GM23248 (cell line): ENCODE results near the gene FTO. TPM values are rescaled to one million over a fixed set of nuclear protein-coding genes. Genes with fewer than 3 reads are reported as not detected.

Source experiments
- DNase-seq: peaks from one replicate; pipeline ENCODE4 v3.0.0-alpha.2; 2015
- H2AFZ ChIP-seq: fragments of 200-600 bp; sonication (generic); 2 replicates; pipeline ENCODE4 v1.6.1; 2016; ENCODE audit warnings: antibody characterized with exemption
- H3F3A ChIP-seq: fragments of 200-600 bp; sonication (generic); 2 replicates; pipeline ENCODE4 v1.6.1; 2016; ENCODE audit warnings: mild to moderate bottlenecking, antibody characterized with exemption, mixed run types; ENCODE audit not compliant: insufficient read depth
- H3K27ac ChIP-seq: fragments of 200-600 bp; sonication (generic); 2 replicates; pipeline ENCODE4 v1.5.1; 2016; ENCODE audit warnings: mild to moderate bottlenecking
- H3K27me3 ChIP-seq: fragments of 200-600 bp; sonication (generic); replicated peaks from 2 replicates; pipeline ENCODE4 v1.6.1; 2016; ENCODE audit warnings: mild to moderate bottlenecking; ENCODE audit not compliant: insufficient read depth
- H3K36me3 ChIP-seq: fragments of 200-600 bp; sonication (generic); 2 replicates; pipeline ENCODE4 v1.6.1; 2016; ENCODE audit warnings: low read depth, mild to moderate bottlenecking
- H3K4me1 ChIP-seq: fragments of 200-600 bp; sonication (generic); 2 replicates; pipeline ENCODE4 v1.6.1; 2016; ENCODE audit warnings: mild to moderate bottlenecking; ENCODE audit not compliant: insufficient read depth
- H3K4me2 ChIP-seq: fragments of 200-600 bp; sonication (generic); one replicate; pipeline ENCODE4 v1.6.1; 2016; ENCODE audit warnings: mild to moderate bottlenecking; ENCODE audit not compliant: unreplicated experiment
- H3K4me3 ChIP-seq: fragments of 200-600 bp; sonication (generic); 2 replicates; pipeline ENCODE4 v1.5.1; 2016; ENCODE audit warnings: mild to moderate bottlenecking
- H3K79me2 ChIP-seq: fragments of 200-600 bp; sonication (generic); 2 replicates; pipeline ENCODE4 v1.6.1; 2016; ENCODE audit warnings: mild to moderate bottlenecking; ENCODE audit not compliant: insufficient read depth
- H3K9ac ChIP-seq: fragments of 200-600 bp; sonication (generic); 2 replicates; pipeline ENCODE4 v1.6.1; 2016; ENCODE audit warnings: mild to moderate bottlenecking
- H3K9me2 ChIP-seq: fragments of 200-600 bp; sonication (generic); 2 replicates; pipeline ENCODE4 v1.6.1; 2016; ENCODE audit warnings: mixed run types, mild to moderate bottlenecking, moderate library complexity; ENCODE audit not compliant: insufficient read depth
- H3K9me3 ChIP-seq: fragments of 200-600 bp; sonication (generic); one replicate; pipeline ENCODE4 v1.6.1; 2017; ENCODE audit warnings: low read depth
- H4K20me1 ChIP-seq: fragments of 200-600 bp; sonication (generic); 2 replicates; pipeline ENCODE4 v1.6.0; 2016; ENCODE audit not compliant: insufficient read depth
- EZH2 ChIP-seq: fragments of 200-600 bp; sonication (generic); IDR thresholded peaks from 2 replicates; pipeline ENCODE4 v1.6.1; 2018; ENCODE audit warnings: antibody characterized with exemption, mild to moderate bottlenecking; ENCODE audit not compliant: insufficient read depth, poor library complexity, severe bottlenecking
- EZH2phosphoT487 ChIP-seq: fragments of 200-600 bp; sonication (generic); IDR thresholded peaks from 2 replicates; pipeline ENCODE4 v1.6.1; 2018; ENCODE audit warnings: antibody characterized with exemption, moderate library complexity, mild to moderate bottlenecking, low read depth; ENCODE audit not compliant: insufficient read depth
- WGBS, 2 experiments: methylation state at CpG; one replicate each; pipeline ENCODE4 v1.1.6; 2015 to 2017; ENCODE audit warnings: low lambda C conversion rate in 2 of 2, low coverage in 1 of 2; ENCODE audit errors: missing lambda C conversion rate in 2 of 2; 5-methylcytosine and 5-hydroxymethylcytosine counted together
- in situ Hi-C: fragments of 300-500 bp; cut with MboI; formaldehyde crosslinking; loops from 2 replicates; pipeline ENCODE4 v1.15.0; 2020
- polyA plus RNA-seq: library from polyadenylated mRNA; unstranded; fragments of >200 nt; fragmentation: Nextera tagmentation; extraction: Ambion mirVana; gene quantifications from 2 replicates; pipeline ENCODE4 v1.2.1, GENCODE V29; 2016
- total RNA-seq: library from RNA; depleted of rRNA; stranded (reverse); fragments of >200 nt; shearing (Covaris generic); gene quantifications from 2 replicates; pipeline ENCODE4 v1.2.3, GENCODE V29; 2014

The FTO gene
- total and polyA plus RNA-seq, 2 experiments from 2014 or later, result 85.3 to 99.2 TPM

GRCh38 chr16:54040480-54040879 lies 336.5 kb downstream of the FTO start:
- TF ChIP-seq EZH2phosphoT487 (no peak), EZH2 (no peak)
- Histone ChIP-seq H4K20me1 (no peaks in the 10 kb centered on the region), H3K4me3 (no peak overlapping the region), H3K9me2 (no peaks in the 10 kb centered on the region; the same call in 1 of the 2 replicates), H2AFZ (no peak overlapping the region), H3F3A (no peaks in the 10 kb centered on the region), H3K9me3 (no peaks in the 10 kb centered on the region), H3K27ac (no peak overlapping the region), H3K4me2 (no peak overlapping the region), H3K36me3 (0 out of 2 replicates have a peak, but pooled peaks cover 4% of the 10 kb centered on the region), H3K27me3 (no peaks in the 10 kb centered on the region), H3K9ac (no peak overlapping the region), H3K79me2 (no peaks in the 10 kb centered on the region), H3K4me1 (no peaks in the 10 kb centered on the region)
- 80 to 81% methylated on average over 5 of the region's 5 CpGs for WGBS, 2 experiments
- in situ Hi-C loops, result no loop called here
- DNase-seq, result no peak

- in situ Hi-C loops, result no loop called here
- no peak for TF ChIP-seq EZH2phosphoT487
- TF ChIP-seq EZH2, result no peak
Observed at GRCh38 chr16:54040975-54041374, 337.0 kb downstream of the FTO start.

GRCh38 chr16:54048586-54049495 lies 344.9 kb downstream of the FTO start:
- in situ Hi-C loops, result no loop called here
- H4K20me1 ChIP-seq, result no peaks in the 10 kb centered on the region
- no peak for DNase-seq
- H3K27me3 ChIP-seq, result no peaks in the 10 kb centered on the region
- H3K9ac ChIP-seq, result no peak overlapping the region
- H3K36me3 ChIP-seq, result no peaks in the 10 kb centered on the region
- 76 to 77% methylated on average over 11 of the region's 11 CpGs for WGBS, 2 experiments
- H2AFZ ChIP-seq, result no peak overlapping the region
- no peak overlapping the region for H3K4me3 ChIP-seq
- no peak overlapping the region for H3K27ac ChIP-seq
- no peaks in the 10 kb centered on the region for H3K9me2 ChIP-seq
- H3K4me2 ChIP-seq, result no peak overlapping the region
- TF ChIP-seq EZH2 (no peak), EZH2phosphoT487 (no peak)
- H3K79me2 ChIP-seq, result no peaks in the 10 kb centered on the region
- no peaks in the 10 kb centered on the region for H3K4me1 ChIP-seq
- H3K9me3 ChIP-seq, result no peaks in the 10 kb centered on the region
- H3F3A ChIP-seq, result no peaks in the 10 kb centered on the region

More at GRCh38 chr16:54040975-54041374, 337.0 kb downstream of the FTO start:
- Histone ChIP-seq H3K79me2 (no peaks in the 10 kb centered on the region), H3K9me2 (no peaks in the 10 kb centered on the region; the same call in 1 of the 2 replicates), H2AFZ (no peak overlapping the region), H3K27me3 (no peaks in the 10 kb centered on the region), H3K9me3 (no peaks in the 10 kb centered on the region), H3K4me1 (no peaks in the 10 kb centered on the region), H3K27ac (no peak overlapping the region), H3K9ac (no peak overlapping the region), H3K36me3 (0 out of 2 replicates have a peak, but pooled peaks cover 4% of the 10 kb centered on the region), H4K20me1 (no peaks in the 10 kb centered on the region), H3F3A (no peaks in the 10 kb centered on the region), H3K4me2 (no peak overlapping the region), H3K4me3 (no peak overlapping the region)
- no peak for DNase-seq
- 85 to 86% methylated on average over 6 of the region's 6 CpGs for WGBS, 2 experiments

GRCh38 chr16:54049591-54050458 lies 345.9 kb downstream of the FTO start:
- no peaks in the 10 kb centered on the region for H3K9me2 ChIP-seq
- no peaks in the 10 kb centered on the region for H3K9me3 ChIP-seq
- in situ Hi-C loops, result no loop called here
- no peak overlapping the region for H3K9ac ChIP-seq
- no peaks in the 10 kb centered on the region for H4K20me1 ChIP-seq
- no peak for TF ChIP-seq EZH2
- TF ChIP-seq EZH2phosphoT487, result no peak
- H3K79me2 ChIP-seq, result no peaks in the 10 kb centered on the region
- H3K4me1 ChIP-seq, result no peaks in the 10 kb centered on the region
- no peaks in the 10 kb centered on the region for H3K36me3 ChIP-seq
- no peak overlapping the region for H3K4me3 ChIP-seq
- H2AFZ ChIP-seq, result no peak overlapping the region
- no peak for DNase-seq
- H3K27ac ChIP-seq, result no peak overlapping the region
- no peaks in the 10 kb centered on the region for H3K27me3 ChIP-seq
- no peak overlapping the region for H3K4me2 ChIP-seq
- H3F3A ChIP-seq, result no peaks in the 10 kb centered on the region
- WGBS, 2 experiments, result 98 to 99% methylated on average over 8 of the region's 8 CpGs
